PC-9 (cell line): Measurements from ENCODE around the gene CBFB. TPM values are rescaled to one million over a fixed set of nuclear protein-coding genes. Genes with fewer than 3 reads are reported as not detected.
A peak's percentile ranks its signal among the peaks of the same experiment; 100 is the strongest.

Source experiments
- BruUV-seq: library from RNA; stranded (reverse); fragments of 400-500 nt; replicated peaks from 2 replicates; lab custom pipeline; 2021; lab: Mats Ljungman, UMichigan
- CTCF ChIA-PET: fragments of 300-600 bp; sonication (Branson Sonifier 250); formaldehyde crosslinking; loops from one replicate; lab custom pipeline; 2022; ENCODE audit warnings: antibody characterized with exemption; lab: Charles Lee
- POLR2A ChIA-PET: fragments of 300-600 bp; sonication (Branson Sonifier 250); formaldehyde crosslinking; loops from one replicate; lab custom pipeline; 2022; ENCODE audit warnings: antibody characterized with exemption; ENCODE audit not compliant: unreplicated experiment; lab: Charles Lee
- DNase-seq, 2 experiments: peaks; one replicate each; pipeline versions ENCODE4 v3.0.0 to v3.0.0-alpha.2; 2015 to 2022; ENCODE audit warnings: mixed read lengths in 1 of 2
- H2AFZ ChIP-seq: fragments of 200-600 bp; sonication (generic); 2 replicates; pipeline ENCODE4 v1.8.1; 2017; ENCODE audit warnings: antibody characterized with exemption
- H3F3A ChIP-seq: fragments of 200-600 bp; sonication (generic); 2 replicates; pipeline ENCODE4 v1.8.1; 2017; ENCODE audit warnings: antibody characterized with exemption, mild to moderate bottlenecking, low read depth; ENCODE audit not compliant: insufficient read depth
- H3K27ac ChIP-seq: fragments of 200-600 bp; sonication (generic); 2 replicates; pipeline ENCODE4 v1.6.1; 2016; ENCODE audit warnings: mixed run types
- H3K27me3 ChIP-seq: fragments of 200-600 bp; sonication (generic); 2 replicates; pipeline ENCODE4 v1.6.1; 2016; ENCODE audit warnings: low read depth, mixed run types; ENCODE audit not compliant: insufficient read depth
- H3K36me3 ChIP-seq: fragments of 200-600 bp; sonication (generic); 2 replicates; pipeline ENCODE4 v1.6.1; 2016; ENCODE audit warnings: low read depth, mixed run types
- H3K4me1 ChIP-seq: fragments of 200-600 bp; sonication (generic); replicated peaks from 2 replicates; pipeline ENCODE4 v1.6.1; 2016; ENCODE audit warnings: mixed run types; ENCODE audit not compliant: insufficient read depth
- H3K4me2 ChIP-seq: fragments of 200-600 bp; sonication (generic); 2 replicates; pipeline ENCODE4 v1.6.1; 2017; ENCODE audit warnings: mixed run types
- H3K4me3 ChIP-seq: fragments of 200-600 bp; sonication (generic); 2 replicates; pipeline ENCODE4 v1.6.1; 2016; ENCODE audit warnings: mixed run types
- H3K79me2 ChIP-seq: fragments of 200-600 bp; sonication (generic); 2 replicates; pipeline ENCODE4 v1.6.1; 2017; ENCODE audit warnings: low read depth, mixed run types
- H3K9me2 ChIP-seq: fragments of 200-600 bp; sonication (generic); 2 replicates; pipeline ENCODE4 v1.8.1; 2017; ENCODE audit warnings: mild to moderate bottlenecking; ENCODE audit not compliant: insufficient read depth
- H3K9me3 ChIP-seq: fragments of 200-600 bp; sonication (generic); 2 replicates; pipeline ENCODE4 v1.8.1; 2016; ENCODE audit warnings: low read depth; ENCODE audit not compliant: insufficient read depth
- H4K20me1 ChIP-seq: fragments of 200-600 bp; sonication (generic); 2 replicates; pipeline ENCODE4 v1.8.1; 2017; ENCODE audit not compliant: insufficient read depth
- CTCF ChIP-seq: fragments of 200-600 bp; sonication (generic); conservative IDR thresholded peaks from 2 replicates; pipeline ENCODE4 v1.6.1; 2017; ENCODE audit warnings: mixed run types, antibody characterized with exemption, mild to moderate bottlenecking, moderate library complexity
- EZH2 ChIP-seq: fragments of 200-600 bp; sonication (generic); IDR thresholded peaks from 2 replicates; pipeline ENCODE4 v1.8.0; 2017; ENCODE audit warnings: antibody characterized with exemption, low read depth
- intact Hi-C: fragments of 100-400 bp; cut with micrococcal nuclease; formaldehyde crosslinking; loops from one replicate; pipeline ENCODE4 v1.10.0; 2022; ENCODE audit not compliant: unreplicated experiment
- total RNA-seq: library from RNA; stranded (reverse); gene quantifications from 2 replicates; pipeline ENCODE4 v1.2.3, GENCODE V29; 2021

CBFB gene
- total RNA-seq, 1 experiment from 2014 or later = 63.3 TPM

DNA sequence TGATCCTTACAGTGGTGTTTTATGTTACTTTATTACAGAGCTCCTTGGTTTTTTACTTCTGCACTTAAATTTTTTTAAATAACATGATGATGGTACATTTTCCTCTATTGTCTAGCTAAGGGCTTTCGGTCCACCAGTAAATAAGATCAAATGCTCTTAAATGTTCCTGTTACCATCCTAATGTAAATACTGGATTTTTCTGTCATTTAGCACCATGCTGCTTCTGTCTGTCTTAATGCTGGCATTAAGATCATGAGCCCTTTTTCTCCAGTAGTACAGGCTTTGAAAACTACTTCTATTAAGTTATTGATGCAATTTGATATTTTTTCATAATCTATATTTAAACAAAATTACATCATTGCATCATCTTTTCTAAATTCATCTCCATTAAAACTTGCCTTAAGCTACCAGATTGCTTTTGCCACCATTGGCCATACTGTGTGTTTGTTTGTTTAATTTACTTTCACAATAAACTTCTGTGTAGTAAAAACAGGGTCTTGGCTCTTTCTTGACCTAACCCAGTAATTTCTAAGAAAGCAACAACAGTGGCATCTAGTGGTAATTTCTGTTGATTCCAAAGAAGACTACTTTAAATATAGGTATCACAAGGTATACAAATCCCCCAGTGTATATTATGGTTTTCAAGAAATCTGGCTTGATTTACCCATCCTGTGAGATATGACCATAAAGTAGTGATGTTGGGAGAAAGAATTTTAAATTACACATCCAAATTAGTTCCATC is 71.8 kb downstream of the CBFB start:
- TF ChIP-seq CTCF (peak; percentile 61), EZH2 (no peak)
- Histone ChIP-seq H3K79me2 (no peaks in the 10 kb centered on the region), H3K27ac (no peak overlapping the region), H3K4me3 (no peak overlapping the region), H3F3A (peaks cover 44% of the 10 kb centered on the region), H2AFZ (no peak overlapping the region), H3K4me1 (no peaks in the 10 kb centered on the region), H3K9me2 (no peaks in the 10 kb centered on the region), H3K4me2 (no peak overlapping the region), H3K36me3 (0 out of 2 replicates have a peak, but pooled peaks cover 13% of the 10 kb centered on the region), H4K20me1 (no peaks in the 10 kb centered on the region), H3K27me3 (no peaks in the 10 kb centered on the region), H3K9me3 (no peaks in the 10 kb centered on the region)
- no TSS peak for BruUV-seq
- no peak for DNase-seq
- CTCF ChIA-PET = interaction anchor here (0.6 to 1.0 kb wide), 5 partner anchors 15 to 331 kb away, joined by 3 to 6 read pairs (median 4); no protein-coding TSS in a partner anchor
- POLR2A ChIA-PET = no interaction called here
- intact Hi-C loops = loop anchor here (2.0 kb wide), 1 partner anchor 124 kb away; no protein-coding TSS in a partner anchor

- intact Hi-C loops = loop anchor here (2.0 kb wide), 1 partner anchor 125 kb away; no protein-coding TSS in a partner anchor
- POLR2A ChIA-PET = no interaction called here
- H3K4me2 ChIP-seq = no peak overlapping the region
- peaks cover 44% of the 10 kb centered on the region for H3F3A ChIP-seq
- H3K27me3 ChIP-seq = no peaks in the 10 kb centered on the region
- H2AFZ ChIP-seq = no peak overlapping the region
- H3K9me2 ChIP-seq = no peaks in the 10 kb centered on the region
- CTCF ChIA-PET = interaction anchor here (0.6 to 0.9 kb wide), 5 partner anchors 84 to 330 kb away, joined by 3 to 5 read pairs (median 4); no protein-coding TSS in a partner anchor
- H3K9me3 ChIP-seq = no peaks in the 10 kb centered on the region
- no peak overlapping the region for H3K4me3 ChIP-seq
- H4K20me1 ChIP-seq = no peaks in the 10 kb centered on the region
- no peaks in the 10 kb centered on the region for H3K79me2 ChIP-seq
- no peak for DNase-seq
- H3K4me1 ChIP-seq = no peaks in the 10 kb centered on the region
- H3K27ac ChIP-seq = no peak overlapping the region
- BruUV-seq = no TSS peak
- H3K36me3 ChIP-seq = 0 out of 2 replicates have a peak, but pooled peaks cover 13% of the 10 kb centered on the region
- TF ChIP-seq CTCF = no peak; the same call in 1 of the 2 replicates
These were observed 72.5 kb downstream of the CBFB start for GRCh38 chr16:67101311-67102082.

- POLR2A ChIA-PET = interaction anchor here (0.7 kb wide), 1 partner anchor 150 kb away, joined by 4 read pairs; no protein-coding TSS in a partner anchor
- intact Hi-C loops = no loop called here
- DNase-seq = peak in 1 of 2 experiments; percentile 11
These were observed 75.1 kb downstream of the CBFB start for GRCh38 chr16:67104061-67104460.

More at GRCh38 chr16:67104061-67104460, 75.1 kb downstream of the CBFB start:
- Histone ChIP-seq H3K36me3 (0 out of 2 replicates have a peak, but pooled peaks cover 9% of the 10 kb centered on the region), H3K79me2 (no peaks in the 10 kb centered on the region), H3K4me2 (no peak overlapping the region), H3K9me3 (no peaks in the 10 kb centered on the region), H3F3A (peaks cover 31% of the 10 kb centered on the region), H3K4me1 (0 out of 2 replicates have a peak, but pooled peaks cover under 1% of the 10 kb centered on the region), H3K9me2 (no peaks in the 10 kb centered on the region), H2AFZ (no peak overlapping the region), H3K27me3 (no peaks in the 10 kb centered on the region), H3K4me3 (no peak overlapping the region), H4K20me1 (no peaks in the 10 kb centered on the region), H3K27ac (no peak overlapping the region)
- BruUV-seq = no TSS peak
- CTCF ChIA-PET = interaction anchor here (0.9 kb wide), 1 partner anchor 86 kb away, joined by 3 read pairs; no protein-coding TSS in a partner anchor
- TF ChIP-seq EZH2 (no peak), CTCF (peak; percentile 55)
